ENCODE results near the gene AGBL4.

The AGBL4 gene

DNA sequence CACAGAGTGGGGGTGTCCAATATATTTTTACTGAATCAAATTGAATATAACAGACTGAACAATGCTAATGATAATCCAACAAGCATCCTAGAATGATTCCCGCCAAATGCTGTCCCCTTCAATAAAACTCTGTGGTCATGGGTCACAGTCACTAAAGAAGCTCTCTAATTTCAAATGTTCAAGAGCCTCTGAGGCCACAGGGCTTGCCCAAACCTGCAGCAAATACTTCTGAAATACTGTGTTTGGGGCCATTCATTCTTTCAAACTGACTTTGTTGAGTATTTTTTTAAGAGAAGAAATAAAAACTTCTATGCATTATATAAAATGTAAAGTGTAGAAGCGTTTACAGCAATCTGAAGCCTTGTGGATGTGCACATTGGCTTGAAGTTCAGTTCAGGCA is 1239.5 kb downstream of the AGBL4 start:
- in situ Hi-C loops (cut with MboI; ENCODE audit: low sequenced_read_pairs), result no loop called here

DNA sequence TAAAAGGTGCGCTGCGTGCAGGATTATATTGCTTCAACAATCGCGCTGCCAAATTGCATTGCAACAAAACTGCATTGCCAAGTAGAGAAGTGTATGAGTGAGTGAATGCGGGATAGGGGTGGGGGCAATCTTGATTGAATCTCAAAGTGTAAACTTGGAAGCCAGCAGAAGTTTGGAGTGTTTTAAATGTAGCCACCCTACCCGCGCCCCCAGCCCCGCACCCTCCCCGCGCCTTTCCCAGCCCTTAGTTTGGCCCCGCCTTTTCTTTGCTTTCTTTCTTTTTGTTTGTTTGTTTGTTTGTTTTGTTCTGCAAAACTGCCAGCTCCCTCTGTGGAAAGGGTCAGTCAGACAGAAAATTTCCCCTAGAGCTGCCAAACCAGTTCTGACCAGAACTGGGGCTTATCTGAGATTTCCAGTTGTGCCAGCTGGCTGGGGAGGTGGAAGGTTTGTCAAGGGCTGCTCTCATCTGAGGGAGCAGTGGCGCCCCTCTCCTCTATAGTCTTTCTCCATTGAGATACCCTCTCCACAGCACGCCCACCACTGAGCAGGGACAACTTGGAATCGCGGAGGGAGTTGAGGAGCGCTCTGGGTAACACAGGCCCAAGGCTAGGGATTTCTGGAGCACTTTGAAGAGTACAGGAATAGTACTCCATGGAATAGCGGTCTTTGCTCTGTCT is 1246.4 kb downstream of the AGBL4 start:
- in situ Hi-C loops (cut with MboI; ENCODE audit: low sequenced_read_pairs), result no loop called here

DNA sequence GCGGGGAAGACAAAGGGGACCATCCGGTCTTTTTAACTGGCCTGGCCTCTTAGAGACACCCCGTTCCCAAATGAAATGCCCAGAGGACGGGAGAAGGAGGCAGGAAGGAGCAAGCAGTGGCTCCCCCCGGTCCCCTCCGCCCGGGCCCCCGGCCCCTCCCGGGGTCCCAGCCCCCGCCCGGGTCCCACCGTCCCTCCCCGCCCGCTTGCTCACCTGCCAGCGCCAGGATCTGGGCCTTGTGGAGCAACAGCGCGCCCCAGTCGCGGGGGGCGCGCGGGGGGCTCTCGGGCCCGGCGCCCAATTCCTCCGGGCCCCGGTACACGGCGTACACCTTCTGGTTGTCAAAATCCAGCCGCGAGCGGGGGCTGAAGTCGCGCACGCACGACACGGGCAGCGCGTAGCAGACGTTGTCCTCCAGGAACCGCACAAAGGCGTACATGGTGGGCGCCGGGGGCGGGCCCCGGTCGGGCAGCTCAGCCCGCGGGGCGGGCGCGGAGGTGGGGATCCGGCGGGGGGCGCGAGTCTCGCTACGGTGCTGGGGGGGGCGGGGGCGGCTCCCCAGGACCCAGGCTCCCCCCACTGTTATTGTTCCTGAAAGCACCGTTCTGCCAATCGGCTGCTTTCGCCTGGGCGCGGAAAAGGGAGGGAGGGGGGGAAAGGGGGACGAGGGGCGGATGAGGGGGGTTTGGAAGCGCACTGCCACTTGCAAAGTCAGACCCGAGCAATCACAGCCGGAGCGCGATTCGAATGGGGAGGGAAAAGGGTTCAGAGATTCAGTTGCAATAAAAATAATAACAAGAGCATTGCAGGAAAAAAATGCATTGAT is 1247.1 kb downstream of the AGBL4 start, which contains the start of gene BEND5:
Gene BEND5 (minus strand): TSS at position 499 of the 826 bp plus-strand sequence. CDS start 60 bp downstream, at position 439.
- in situ Hi-C loops (cut with MboI; ENCODE audit: low sequenced_read_pairs), result no loop called here

DNA sequence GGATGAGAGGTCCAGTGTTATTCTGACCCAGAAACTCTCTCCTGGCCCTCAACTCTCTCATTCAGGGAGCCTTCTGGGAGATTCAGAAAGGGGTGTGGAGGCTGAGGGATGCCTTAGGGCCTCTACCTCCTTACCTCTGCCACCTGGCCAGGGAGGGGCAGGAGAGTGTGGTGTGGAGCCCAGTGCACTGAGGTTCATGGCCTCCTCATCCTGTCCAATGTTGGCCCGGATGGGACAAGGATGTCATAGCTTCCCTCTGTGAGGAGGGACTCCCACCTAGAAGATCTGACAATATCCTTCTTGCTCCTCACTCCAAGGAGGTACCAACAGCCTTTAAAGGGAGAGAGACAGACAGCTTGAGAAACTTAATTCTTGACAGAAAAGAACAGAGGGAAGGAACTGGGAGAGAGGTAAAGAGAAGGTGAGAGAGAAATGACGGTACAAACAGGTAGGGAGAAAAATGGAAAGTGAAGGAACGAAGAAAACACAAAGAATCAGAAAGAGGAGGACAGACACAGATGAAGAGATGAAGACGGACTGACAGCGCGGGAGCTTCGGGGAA is 1247.8 kb downstream of the AGBL4 start:
- in situ Hi-C loops (cut with MboI; ENCODE audit: low sequenced_read_pairs), result no loop called here

DNA sequence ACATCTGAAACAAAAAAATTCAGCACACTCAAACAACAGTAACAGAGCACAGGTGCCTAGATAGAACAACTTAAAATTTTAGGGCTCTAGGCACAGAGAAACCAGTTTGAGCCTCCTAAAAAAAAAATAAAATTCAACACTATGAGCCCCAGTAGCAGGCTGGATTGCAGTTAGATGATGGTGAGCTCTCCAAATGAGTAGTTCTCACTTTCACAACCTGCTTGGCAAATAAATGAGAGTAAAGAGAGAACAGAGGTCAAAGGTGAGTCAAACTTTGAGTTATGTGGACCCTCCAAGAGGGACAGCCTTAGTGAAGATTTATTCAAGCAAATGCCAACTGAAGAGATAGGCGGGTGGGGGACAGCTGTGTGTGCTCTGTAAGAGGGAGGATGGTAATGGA is 1250.6 kb downstream of the AGBL4 start:
- in situ Hi-C loops (cut with MboI; ENCODE audit: low sequenced_read_pairs), result no loop called here

DNA sequence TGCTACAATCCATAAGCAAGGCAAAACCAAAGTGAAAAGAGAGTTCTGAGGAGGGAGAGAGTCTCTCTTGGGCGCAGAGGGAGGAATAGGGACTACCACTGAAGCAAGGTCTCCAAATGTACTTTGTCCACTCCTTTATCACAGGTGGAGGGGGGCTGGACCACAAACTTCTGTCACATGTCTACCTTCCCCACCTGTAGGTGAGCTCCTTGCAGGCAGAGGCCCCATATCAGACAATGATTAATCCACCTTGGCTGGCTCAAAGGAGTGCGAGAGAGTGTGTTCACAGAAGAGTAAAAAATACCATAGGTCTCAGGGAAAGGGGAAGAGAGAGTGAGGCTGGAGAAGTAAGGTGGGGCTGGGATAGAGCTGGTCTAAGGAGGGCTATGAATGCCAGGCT is 1251.5 kb downstream of the AGBL4 start:
- in situ Hi-C loops (cut with MboI; ENCODE audit: low sequenced_read_pairs), result no loop called here

DNA sequence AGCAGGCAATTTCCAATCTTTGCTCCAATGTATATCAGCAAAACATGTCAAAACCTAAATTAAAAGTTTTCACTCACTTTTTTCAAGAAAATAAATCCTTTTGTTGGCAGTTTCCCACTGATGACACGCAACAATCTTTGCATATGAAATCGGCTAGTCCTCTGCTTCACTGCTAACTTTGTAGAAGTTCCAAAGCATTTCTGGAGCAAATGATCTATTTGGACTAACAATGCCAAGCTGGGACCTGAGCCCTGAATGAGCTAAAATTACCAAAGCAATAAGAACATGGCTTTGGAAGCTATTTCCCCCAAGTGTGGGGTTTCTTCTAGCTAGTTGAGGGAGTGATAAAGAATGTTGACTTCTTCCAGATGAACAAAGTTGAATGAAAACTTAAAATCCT is 1252.2 kb downstream of the AGBL4 start:
- in situ Hi-C loops (cut with MboI; ENCODE audit: low sequenced_read_pairs), result no loop called here

DNA sequence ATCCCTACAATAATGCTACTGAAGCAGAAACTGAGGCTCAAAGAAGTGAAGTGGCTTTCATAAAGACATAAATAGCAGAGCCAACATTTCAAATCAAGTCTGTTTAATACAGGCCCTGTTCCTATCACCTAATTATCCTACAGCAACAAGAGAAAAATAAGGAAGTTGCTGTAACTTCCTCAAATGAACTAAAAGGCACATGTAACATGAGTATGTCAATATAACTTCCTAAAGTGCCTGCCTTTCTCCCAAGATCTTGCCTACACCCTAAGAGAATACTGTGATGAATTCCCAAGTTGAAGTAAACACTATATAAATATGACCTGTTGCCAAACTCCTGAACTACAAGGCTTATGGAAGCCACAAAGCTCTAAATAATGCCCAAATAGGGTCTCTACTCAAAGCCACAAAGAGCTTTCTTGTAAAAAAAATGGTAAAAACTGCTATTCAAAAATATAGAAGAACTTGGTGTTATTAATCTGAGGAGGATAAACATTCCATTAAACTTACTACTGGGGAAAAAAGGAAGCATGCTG is 1255.7 kb downstream of the AGBL4 start:
- in situ Hi-C loops (cut with MboI; ENCODE audit: low sequenced_read_pairs), result no loop called here

DNA sequence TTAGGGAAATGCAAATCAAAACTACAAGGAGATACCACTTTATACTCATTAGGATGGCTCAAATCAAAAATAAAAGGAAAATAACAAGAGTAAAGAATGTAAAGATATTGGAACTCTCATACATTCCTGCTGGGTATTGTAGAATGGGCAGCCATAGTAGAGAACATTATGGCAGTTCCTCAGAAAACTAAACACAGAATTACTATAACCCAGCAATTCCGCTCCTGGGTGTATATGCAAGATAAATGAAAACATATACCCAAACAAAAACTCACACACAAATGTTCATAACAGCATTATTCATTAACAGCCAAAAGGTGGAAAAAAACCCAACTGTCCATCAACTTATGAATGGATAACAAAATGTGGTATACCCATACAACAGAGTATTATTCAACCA is 1258.4 kb downstream of the AGBL4 start:
- in situ Hi-C loops (cut with MboI; ENCODE audit: low sequenced_read_pairs), result no loop called here

DNA sequence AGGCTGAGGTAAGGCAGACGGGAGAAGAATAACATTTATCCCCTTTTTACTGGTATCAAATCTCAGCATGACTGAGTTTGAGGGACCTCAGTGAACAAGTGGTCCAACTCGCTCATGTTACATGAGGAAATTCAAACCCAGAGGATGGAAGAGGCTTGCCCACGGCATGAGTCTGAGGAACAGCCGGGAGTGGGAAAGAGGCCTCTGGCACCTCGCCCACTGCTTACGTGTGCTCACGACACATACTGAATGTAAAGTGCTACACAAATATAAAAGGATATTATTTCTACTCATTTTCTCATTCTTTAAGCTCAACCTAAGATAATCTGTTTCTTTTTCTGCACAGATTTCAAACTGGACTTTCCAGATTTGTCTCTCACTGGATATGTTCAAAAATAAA is 1261.8 kb downstream of the AGBL4 start:
- in situ Hi-C loops (cut with MboI; ENCODE audit: low sequenced_read_pairs), result no loop called here

DNA sequence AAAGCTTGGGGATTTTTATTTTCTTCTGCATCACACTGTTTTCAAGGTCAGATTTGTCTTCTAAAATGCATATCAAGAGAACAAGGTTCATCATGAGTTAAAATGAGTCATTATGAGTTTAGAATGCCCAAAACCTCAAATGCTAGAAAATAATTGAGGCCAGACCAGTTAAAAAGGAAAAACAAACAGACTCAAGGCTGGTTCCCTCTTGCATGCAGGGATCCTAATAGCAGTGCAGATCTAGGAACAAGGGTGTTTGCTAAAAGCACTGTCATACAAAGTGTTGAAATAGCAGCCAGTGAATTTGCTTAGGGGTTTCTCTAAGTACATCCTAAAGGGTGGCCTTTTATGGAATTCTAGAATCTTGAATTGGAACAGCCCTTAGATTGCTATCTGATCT is 1262.3 kb downstream of the AGBL4 start:
- in situ Hi-C loops (cut with MboI; ENCODE audit: low sequenced_read_pairs), result no loop called here

DNA sequence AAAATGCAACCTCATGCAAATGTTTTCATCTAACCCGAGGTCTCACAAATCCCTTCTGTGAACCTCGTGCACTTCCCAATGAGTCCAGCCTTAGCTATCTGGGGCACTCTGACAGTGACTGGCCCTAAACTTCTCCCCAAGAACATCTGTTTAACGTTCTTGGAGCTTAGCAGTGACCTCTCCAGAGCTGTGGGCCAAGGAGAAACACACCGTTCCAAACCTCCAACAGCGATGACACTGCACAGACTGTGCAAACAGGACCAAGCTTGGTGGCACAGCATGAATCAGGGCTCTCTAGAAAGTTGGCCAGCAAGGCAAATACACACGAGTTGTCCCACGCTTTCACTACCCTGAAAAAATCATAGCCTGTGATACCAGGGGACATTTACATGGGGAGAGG is 1262.9 kb downstream of the AGBL4 start:
- in situ Hi-C loops (cut with MboI; ENCODE audit: low sequenced_read_pairs), result no loop called here

DNA sequence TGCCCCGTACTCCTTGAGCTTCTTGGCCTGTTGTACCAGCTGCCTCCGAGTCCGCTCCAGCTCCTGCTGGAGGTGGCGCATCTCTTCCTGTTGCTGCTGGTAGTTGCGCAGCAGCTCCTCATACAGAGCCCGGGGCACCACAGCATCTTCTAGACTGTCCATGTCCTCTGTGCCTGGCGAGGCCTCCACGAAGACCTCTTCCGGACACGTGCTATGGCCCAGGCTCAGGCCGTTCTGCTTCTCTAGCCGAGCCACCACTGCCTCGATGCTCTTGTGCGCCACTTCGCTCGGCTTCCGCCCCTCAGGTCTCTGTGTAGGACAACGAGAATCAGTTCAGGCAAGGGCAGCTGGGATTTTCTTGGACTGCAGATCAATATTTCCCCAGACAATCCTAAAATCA is 1264.8 kb downstream of the AGBL4 start:
- in situ Hi-C loops (cut with MboI; ENCODE audit: low sequenced_read_pairs), result no loop called here

DNA sequence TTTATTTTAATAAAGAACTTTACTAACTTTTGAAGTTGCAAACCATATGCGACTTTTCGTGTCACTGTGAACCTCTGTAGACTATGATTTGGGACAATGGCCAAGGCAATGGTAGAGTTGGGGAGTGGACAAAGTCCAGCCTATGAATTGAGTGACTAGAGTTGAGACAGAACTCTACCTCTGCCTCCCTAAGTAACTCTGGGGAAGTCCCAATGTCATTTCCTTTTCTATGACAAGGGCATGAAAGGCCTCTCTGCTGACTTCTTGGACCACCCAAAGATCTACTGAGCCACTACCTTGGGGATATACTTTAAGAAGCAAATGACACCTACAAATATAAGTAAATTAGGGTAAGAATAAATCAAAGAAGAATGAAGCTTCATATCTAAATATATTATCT is 1266.4 kb downstream of the AGBL4 start:
- in situ Hi-C loops (cut with MboI; ENCODE audit: low sequenced_read_pairs), result no loop called here

DNA sequence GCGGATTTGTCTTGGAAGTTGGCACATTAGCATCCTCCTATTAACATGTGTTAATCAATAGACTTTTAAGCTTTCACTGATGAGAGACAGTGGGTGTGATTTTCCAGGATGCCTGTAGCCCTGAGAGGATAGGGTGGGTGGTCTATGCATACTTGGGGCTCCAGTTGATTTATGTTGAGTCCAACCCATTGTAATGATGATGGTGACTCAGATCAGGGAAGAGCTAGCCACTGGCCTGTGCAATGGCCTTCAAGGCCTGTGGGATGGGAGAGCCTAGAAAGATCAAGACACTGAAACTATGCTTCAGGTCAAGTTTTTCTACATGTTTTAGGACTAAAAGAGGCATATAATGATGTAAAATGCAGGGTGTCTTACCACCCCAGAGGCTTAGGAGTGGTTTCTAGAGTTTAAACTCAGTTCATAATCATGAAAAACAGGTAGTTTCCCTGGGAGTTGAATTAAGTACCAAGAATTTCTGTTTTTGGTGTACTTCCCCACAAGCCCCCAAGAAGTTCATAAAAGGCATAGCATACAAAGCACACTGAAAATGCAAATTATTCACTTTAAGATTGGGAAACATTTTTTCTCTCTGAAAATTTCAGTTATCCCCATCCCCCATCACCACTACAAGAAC is 1267.0 kb downstream of the AGBL4 start:
- in situ Hi-C loops (cut with MboI; ENCODE audit: low sequenced_read_pairs), result no loop called here

DNA sequence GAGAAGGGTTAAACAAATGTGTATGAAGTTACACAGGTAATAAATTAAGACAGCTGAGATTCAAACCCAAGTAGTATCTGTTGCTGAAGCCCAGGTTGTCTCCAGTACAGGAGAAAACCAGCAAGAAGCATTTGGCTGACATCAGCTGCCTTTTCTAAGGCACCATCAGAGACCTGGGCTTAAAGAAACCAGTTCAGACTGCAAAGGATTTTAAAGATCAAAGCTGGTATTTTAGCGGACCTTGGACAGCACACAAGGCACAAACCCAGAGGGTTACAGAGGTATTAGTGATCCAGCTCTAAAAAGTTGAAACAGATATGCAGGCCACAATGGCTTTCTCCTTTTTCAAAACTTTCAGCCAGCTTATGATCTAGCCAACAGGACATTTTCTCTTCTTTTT is 1270.5 kb downstream of the AGBL4 start:
- in situ Hi-C loops (cut with MboI; ENCODE audit: low sequenced_read_pairs), result no loop called here

DNA sequence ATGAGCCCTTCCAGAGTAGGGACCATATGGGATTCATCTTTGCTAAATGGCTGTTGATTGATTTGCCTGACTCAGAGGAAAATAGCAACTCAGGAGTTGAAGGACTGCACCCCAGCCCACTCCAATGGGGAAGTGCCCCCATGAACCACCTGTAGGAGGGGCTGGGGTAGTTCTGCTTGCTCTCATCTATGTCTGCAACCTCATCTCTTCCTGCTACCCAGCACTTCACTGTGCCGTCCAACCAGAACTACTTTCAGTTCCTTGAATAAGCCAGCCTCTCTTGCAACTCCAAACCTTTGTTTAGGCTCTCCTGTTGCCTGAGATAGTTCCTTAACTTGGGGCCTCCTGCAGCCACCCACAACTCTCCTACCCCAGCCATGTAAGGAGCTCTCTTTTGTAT is 1273.6 kb downstream of the AGBL4 start:
- in situ Hi-C loops (cut with MboI; ENCODE audit: low sequenced_read_pairs), result no loop called here

DNA sequence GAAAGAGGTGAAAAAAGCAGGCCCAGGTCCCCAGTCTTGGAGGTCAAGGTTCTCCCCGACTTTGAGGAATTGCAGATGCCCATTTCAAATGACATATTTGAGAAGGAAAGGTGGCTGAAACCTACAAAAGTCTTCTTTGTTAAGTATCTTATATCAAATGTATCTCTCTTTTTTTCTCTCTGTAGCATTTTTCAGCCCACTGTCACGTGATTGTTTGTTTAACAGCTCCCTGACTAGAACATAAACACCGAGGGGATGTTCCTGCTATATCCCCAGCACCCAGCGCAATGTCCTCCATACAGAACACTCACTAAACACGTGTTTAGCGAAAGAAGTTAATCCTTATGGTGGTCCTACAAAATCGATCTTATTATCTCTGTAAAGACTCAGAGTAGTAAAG is 1274.7 kb downstream of the AGBL4 start:
- in situ Hi-C loops (cut with MboI; ENCODE audit: low sequenced_read_pairs), result no loop called here

DNA sequence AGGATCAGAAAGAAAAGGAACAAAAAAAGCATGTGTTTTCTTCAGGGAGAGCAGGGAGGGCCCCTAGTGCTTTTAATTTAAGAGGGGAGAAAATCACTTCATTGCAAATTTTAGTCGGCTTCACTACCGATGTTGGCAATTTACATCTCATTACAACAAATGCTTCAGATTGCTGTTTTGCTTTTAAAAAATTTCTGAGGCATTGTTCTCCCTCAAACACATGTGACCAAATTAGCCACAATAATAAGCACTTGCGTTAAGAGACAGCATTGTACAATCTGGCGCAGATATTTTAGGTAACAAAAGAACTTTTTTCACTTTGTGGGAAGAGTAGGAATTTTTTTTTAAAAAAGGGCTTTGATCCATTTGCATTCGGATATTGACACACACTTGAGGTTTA is 1276.8 kb downstream of the AGBL4 start:
- in situ Hi-C loops (cut with MboI; ENCODE audit: low sequenced_read_pairs), result no loop called here

DNA sequence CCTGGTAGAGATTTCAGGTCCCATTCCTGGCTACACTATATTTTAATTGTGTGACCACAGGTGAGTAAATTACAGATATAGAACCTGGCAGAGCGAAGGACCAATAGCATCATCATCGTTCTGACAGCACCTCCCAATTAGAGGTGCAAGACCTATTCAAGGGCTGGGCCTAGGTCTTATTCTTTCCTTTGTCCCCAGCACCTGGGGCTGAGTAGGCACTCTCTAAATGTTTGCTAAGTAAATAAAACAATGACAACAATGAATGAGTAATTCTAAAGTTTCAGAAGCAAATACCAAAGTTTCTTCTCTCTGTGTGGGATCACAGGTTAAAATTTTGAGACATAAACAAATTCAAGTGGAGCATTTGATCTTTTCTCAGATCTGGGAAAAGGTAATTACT is 1279.7 kb downstream of the AGBL4 start:
- in situ Hi-C loops (cut with MboI; ENCODE audit: low sequenced_read_pairs), result no loop called here

DNA sequence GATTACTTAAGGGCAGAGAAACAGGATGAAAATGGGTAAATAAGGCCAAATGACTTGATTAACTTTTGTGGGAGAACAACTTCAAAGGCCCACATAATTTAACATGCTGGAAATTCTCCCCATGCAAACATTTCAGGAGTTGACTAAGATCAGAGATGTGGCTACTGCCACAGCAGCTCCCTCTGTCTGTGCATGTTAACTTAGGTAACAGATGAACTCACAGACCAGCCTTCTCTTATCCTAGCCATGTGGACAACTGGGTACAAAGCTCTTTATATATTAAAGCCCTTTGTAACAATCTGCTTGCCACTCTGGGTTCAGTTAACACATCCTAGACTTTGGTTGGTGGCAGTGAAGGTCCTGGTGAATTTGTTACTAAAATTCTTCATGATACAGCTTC is 1280.3 kb downstream of the AGBL4 start:
- in situ Hi-C loops (cut with MboI; ENCODE audit: low sequenced_read_pairs), result no loop called here
